Colonic mucosa (tissue), 4 donors: ENCODE data around the gene PPM1M. TPM values are rescaled to one million over a fixed set of nuclear protein-coding genes. Genes with fewer than 3 reads are reported as not detected.

Experiments
- DNase-seq: peaks from one replicate; pipeline ENCODE4 v3.0.0-alpha.2; 2020
- H3K27ac ChIP-seq: fragments of 200-600 bp; one replicate; pipeline ENCODE4 v1.8.0; 2021
- H3K27me3 ChIP-seq: fragments of 200-600 bp; one replicate; pipeline ENCODE4 v1.8.0; 2021
- H3K36me3 ChIP-seq: fragments of 200-600 bp; one replicate; pipeline ENCODE4 v1.8.0; 2021
- H3K4me1 ChIP-seq: fragments of 200-600 bp; one replicate; pipeline ENCODE4 v1.8.0; 2021; ENCODE audit warnings: mild to moderate bottlenecking
- H3K4me3 ChIP-seq: fragments of 200-600 bp; one replicate; pipeline ENCODE4 v1.8.0; 2021
- H3K9ac ChIP-seq, 2 donors: one replicate each; pipeline ENCODE4 v1.7.0; 2013; ENCODE audit warnings: control low read depth in 2 of 2, low read depth in 2 of 2, low read length in 2 of 2
- H3K9me3 ChIP-seq: fragments of 200-600 bp; one replicate; pipeline ENCODE4 v1.8.0; 2021
- CTCF ChIP-seq: fragments of 200-600 bp; IDR thresholded peaks from one replicate; pipeline ENCODE4 v1.8.0; 2022; ENCODE audit warnings: antibody characterized with exemption, mild to moderate bottlenecking
- intact Hi-C: fragments of 100-400 bp; cut with DNase I; formaldehyde crosslinking; loops from one replicate; pipeline ENCODE4 v1.14.1; 2022
- total RNA-seq, 2 donors: library from RNA; stranded (reverse); fragmentation: NEBNext Ultra II Directional in 1 of 2; extraction: Animal tissue kit (Norgen Biotek cat#: 25700) in 1 of 2; gene quantifications; one replicate each; pipeline ENCODE4 v1.2.1, GENCODE V29; 2021
- donor health status: healthy.
- donor health status: DM: no; HTN: no; CAD: no.
- donor health status: DM: no; HTN: no; CAD: no.

PPM1M gene
- total RNA-seq, 2 donors from 2014 or later = 5.4 to 8.1 TPM

- peak overlapping the region; percentile 94 to 95 for H3K9ac ChIP-seq
- intact Hi-C loops = no loop called here
- peak overlapping the region; percentile 84 for H3K27ac ChIP-seq
- peaks cover 19% of the 10 kb centered on the region for H3K4me1 ChIP-seq
- TF ChIP-seq CTCF = no peak
- no peaks in the 10 kb centered on the region for H3K9me3 ChIP-seq
- H3K4me3 ChIP-seq = peak overlapping the region; percentile 70
- H3K36me3 ChIP-seq = peaks cover 13% of the 10 kb centered on the region
- no peak for DNase-seq
- H3K27me3 ChIP-seq = no peaks in the 10 kb centered on the region
Measured at GRCh38 chr3:52198643-52199608, 46.6 kb upstream of the PPM1M start.

- H3K36me3 ChIP-seq = peaks cover 24% of the 10 kb centered on the region
- H3K27ac ChIP-seq = peak overlapping the region; percentile 6
Measured at GRCh38 chr3:52200981-52201679, 44.4 kb upstream of the PPM1M start.

GRCh38 chr3:52202384-52203077 is 43.0 kb upstream of the PPM1M start:
- H3K4me3 ChIP-seq = no peak overlapping the region
- H3K9me3 ChIP-seq = no peaks in the 10 kb centered on the region
- peaks cover 5% of the 10 kb centered on the region for H3K4me1 ChIP-seq
- H3K9ac ChIP-seq = no peak overlapping the region
- peaks cover 33% of the 10 kb centered on the region for H3K36me3 ChIP-seq
- H3K27ac ChIP-seq = no peak overlapping the region
- no peaks in the 10 kb centered on the region for H3K27me3 ChIP-seq
- intact Hi-C loops = no loop called here
- TF ChIP-seq CTCF = no peak
- no peak for DNase-seq

More at GRCh38 chr3:52200981-52201679, 44.4 kb upstream of the PPM1M start:
- no peaks in the 10 kb centered on the region for H3K27me3 ChIP-seq
- H3K4me1 ChIP-seq = peaks cover 18% of the 10 kb centered on the region
- intact Hi-C loops = no loop called here
- H3K4me3 ChIP-seq = no peak overlapping the region
- DNase-seq = no peak
- H3K9me3 ChIP-seq = no peaks in the 10 kb centered on the region
- TF ChIP-seq CTCF = no peak
- H3K9ac ChIP-seq = no peak overlapping the region

- H3K4me1 ChIP-seq = peaks cover 4% of the 10 kb centered on the region
- peaks cover 44% of the 10 kb centered on the region for H3K36me3 ChIP-seq
- no peak for TF ChIP-seq CTCF
- no peak overlapping the region for H3K4me3 ChIP-seq
- no peak overlapping the region for H3K9ac ChIP-seq
- no peaks in the 10 kb centered on the region for H3K9me3 ChIP-seq
- no peak for DNase-seq
- no peak overlapping the region for H3K27ac ChIP-seq
- intact Hi-C loops = no loop called here
- H3K27me3 ChIP-seq = no peaks in the 10 kb centered on the region
Measured at GRCh38 chr3:52203701-52204100, 41.9 kb upstream of the PPM1M start.
